HEK293 (cell line): Measurements from ENCODE around the gene NEU1.

Experiments used
- CTCF ChIA-PET: fragments of 350-600 bp; formaldehyde crosslinking; extraction: SDS; loops from one replicate; lab custom pipeline; 2021; ENCODE audit warnings: antibody characterized with exemption; lab: Yijun Ruan, JAX
- POLR2A ChIA-PET: fragments of 300-600 bp; formaldehyde crosslinking; extraction: SDS; loops from one replicate; lab custom pipeline; 2020; ENCODE audit warnings: antibody characterized with exemption, inconsistent platforms; lab: Yijun Ruan, JAX
- H3K27ac ChIP-seq: fragments of 200-500 bp; sonication (Bioruptor generic); 2 replicates; pipeline ENCODE4 v1.5.1; 2014; ENCODE audit warnings: low read depth, low read length, control low read depth, inconsistent platforms; ENCODE audit errors: extremely low read depth
- H3K36me3 ChIP-seq, 2 experiments: fragments of 200-500 bp in 1 of 2; sonication (Bioruptor generic) in 1 of 2; 1 replicate in 1 of 2; 2 replicates in 1 of 2; pipeline ENCODE4 v1.5.1; 2014 to 2017; ENCODE audit warnings: inconsistent platforms in 2 of 2, low read length in 2 of 2; ENCODE audit not compliant: control insufficient read depth in 2 of 2, insufficient read depth in 1 of 2
- H3K4me1 ChIP-seq: fragments of 200-500 bp; sonication (Bioruptor generic); 2 replicates; pipeline ENCODE4 v1.5.1; 2014; ENCODE audit warnings: mild to moderate bottlenecking, low read length, inconsistent platforms; ENCODE audit not compliant: control insufficient read depth, insufficient read depth
- H3K4me3 ChIP-seq: 2 replicates; pipeline ENCODE4 v1.5.1; 2011; ENCODE audit warnings: low read depth, mild to moderate bottlenecking, control low read depth, low read length, moderate library complexity
- H3K9me3 ChIP-seq: fragments of 200-500 bp; sonication (Bioruptor generic); 2 replicates; pipeline ENCODE4 v1.5.1; 2014; ENCODE audit warnings: low read depth, low read length, inconsistent platforms; ENCODE audit not compliant: control insufficient read depth, insufficient read depth
- BCL11A ChIP-seq: fragments of 450-650 bp; formaldehyde crosslinking; IDR thresholded peaks from 2 replicates; pipeline ENCODE4 v1.5.1; 2016; ENCODE audit warnings: low read depth, missing biosample characterization, missing genetic modification characterization
- BCL11B ChIP-seq: fragments of 450-650 bp; formaldehyde crosslinking; IDR thresholded peaks from 2 replicates; pipeline ENCODE4 v1.5.1; 2016; ENCODE audit warnings: low read depth, missing biosample characterization, missing genetic modification characterization
- GLI2 ChIP-seq: fragments of 450-650 bp; formaldehyde crosslinking; IDR thresholded peaks from 2 replicates; pipeline ENCODE4; 2017; ENCODE audit warnings: missing biosample characterization, missing genetic modification characterization, low read depth, borderline replicate concordance
- KLF10 ChIP-seq: fragments of 450-650 bp; IDR thresholded peaks from 2 replicates; pipeline ENCODE4 v1.5.1; 2018; ENCODE audit warnings: missing biosample characterization, mild to moderate bottlenecking, missing genetic modification characterization
- KLF8 ChIP-seq: fragments of 450-650 bp; formaldehyde crosslinking; IDR thresholded peaks from 2 replicates; pipeline ENCODE4 v1.5.1; 2016; ENCODE audit warnings: missing biosample characterization, missing genetic modification characterization
- MZF1 ChIP-seq: fragments of 450-650 bp; formaldehyde crosslinking; IDR thresholded peaks from 2 replicates; pipeline ENCODE4 v1.5.1; 2017; ENCODE audit warnings: missing biosample characterization, missing genetic modification characterization, borderline replicate concordance
- WT1 ChIP-seq: fragments of 450-650 bp; formaldehyde crosslinking; IDR thresholded peaks from 2 replicates; pipeline ENCODE4 v1.5.1; 2016; ENCODE audit warnings: missing biosample characterization, missing genetic modification characterization
- ZFP37 ChIP-seq: fragments of 450-650 bp; formaldehyde crosslinking; IDR thresholded peaks from 2 replicates; pipeline ENCODE4 v1.5.1; 2016; ENCODE audit warnings: missing biosample characterization, missing genetic modification characterization
- ZNF10 ChIP-seq: fragments of 450-650 bp; formaldehyde crosslinking; IDR thresholded peaks from 2 replicates; pipeline ENCODE4 v1.5.1; 2017; ENCODE audit warnings: missing biosample characterization, missing genetic modification characterization
- ZNF112 ChIP-seq: fragments of 450-650 bp; formaldehyde crosslinking; IDR thresholded peaks from 2 replicates; pipeline ENCODE4 v1.5.0; 2017; ENCODE audit warnings: missing biosample characterization, missing genetic modification characterization
- ZNF394 ChIP-seq: fragments of 450-650 bp; formaldehyde crosslinking; IDR thresholded peaks from 2 replicates; pipeline ENCODE4 v1.5.1; 2016; ENCODE audit warnings: missing biosample characterization, missing genetic modification characterization, mild to moderate bottlenecking, moderate library complexity, borderline replicate concordance
- ZNF596 ChIP-seq: fragments of 450-650 bp; IDR thresholded peaks from 2 replicates; pipeline ENCODE4 v1.5.0; 2018; ENCODE audit warnings: missing biosample characterization, mild to moderate bottlenecking, missing genetic modification characterization, moderate library complexity
- ZNF600 ChIP-seq: fragments of 450-650 bp; formaldehyde crosslinking; IDR thresholded peaks from 2 replicates; pipeline ENCODE4 v1.5.1; 2016; ENCODE audit warnings: missing biosample characterization, missing genetic modification characterization
- ZNF660 ChIP-seq: fragments of 450-650 bp; IDR thresholded peaks from 2 replicates; pipeline ENCODE4 v1.5.1; 2018; ENCODE audit warnings: missing biosample characterization, mild to moderate bottlenecking, missing genetic modification characterization
- ZNF677 ChIP-seq: fragments of 450-650 bp; IDR thresholded peaks from 2 replicates; pipeline ENCODE4 v1.5.0; 2018; ENCODE audit warnings: missing biosample characterization, mild to moderate bottlenecking, missing genetic modification characterization, moderate library complexity
- TF ChIP-seq, protein P1 (sequence below): fragments of 450-650 bp; formaldehyde crosslinking; IDR thresholded peaks from 2 replicates; pipeline ENCODE4 v1.5.1; 2016; ENCODE audit warnings: missing biosample characterization, missing genetic modification characterization
- TF ChIP-seq, protein P2 (sequence below): fragments of 450-650 bp; formaldehyde crosslinking; conservative IDR thresholded peaks from 2 replicates; pipeline ENCODE4 v1.5.1; 2016; ENCODE audit warnings: low read depth, missing biosample characterization, missing genetic modification characterization

The NEU1 gene

DNA sequence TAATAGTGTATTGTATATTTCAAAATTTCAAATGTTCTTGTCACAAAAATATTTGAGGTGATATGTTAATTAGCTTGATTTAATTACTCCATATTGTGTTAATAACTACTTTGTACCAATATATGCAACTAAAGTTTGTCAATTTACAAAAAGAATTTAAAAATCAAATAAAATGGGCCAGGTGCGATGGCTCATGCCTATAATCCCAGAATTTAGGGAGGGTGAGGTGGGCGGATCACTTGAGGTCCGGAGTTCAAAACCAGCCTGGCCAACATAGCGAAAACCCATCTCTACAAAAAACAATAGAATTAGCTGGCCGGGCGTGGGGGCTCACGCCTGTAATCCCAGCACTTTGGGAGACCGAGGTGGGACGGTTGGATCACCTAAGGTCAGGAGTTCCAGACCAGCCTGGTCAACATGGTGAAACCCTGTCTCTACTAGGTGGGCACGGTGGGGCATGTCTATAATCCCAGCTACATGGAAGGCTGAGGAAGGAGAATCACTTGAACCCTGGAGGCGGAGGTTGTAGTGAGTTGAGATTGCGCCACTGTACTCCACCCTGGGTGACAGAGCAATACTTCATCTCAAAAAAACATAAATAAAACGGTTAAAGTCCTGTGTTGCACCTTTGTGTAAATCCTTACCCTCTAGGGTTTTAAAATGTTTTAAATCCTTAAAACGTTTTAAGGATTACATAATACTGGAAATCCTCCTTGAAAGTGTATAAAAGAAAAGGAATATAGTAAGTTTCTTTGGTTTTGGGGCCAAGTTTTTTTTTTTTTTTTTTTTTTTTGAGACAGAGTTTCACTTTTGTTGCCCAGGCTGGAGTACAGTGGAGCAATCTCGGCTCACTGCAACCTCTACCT lies 31.0 kb downstream of the NEU1 start (continued):
- TF ChIP-seq, protein P1, sequence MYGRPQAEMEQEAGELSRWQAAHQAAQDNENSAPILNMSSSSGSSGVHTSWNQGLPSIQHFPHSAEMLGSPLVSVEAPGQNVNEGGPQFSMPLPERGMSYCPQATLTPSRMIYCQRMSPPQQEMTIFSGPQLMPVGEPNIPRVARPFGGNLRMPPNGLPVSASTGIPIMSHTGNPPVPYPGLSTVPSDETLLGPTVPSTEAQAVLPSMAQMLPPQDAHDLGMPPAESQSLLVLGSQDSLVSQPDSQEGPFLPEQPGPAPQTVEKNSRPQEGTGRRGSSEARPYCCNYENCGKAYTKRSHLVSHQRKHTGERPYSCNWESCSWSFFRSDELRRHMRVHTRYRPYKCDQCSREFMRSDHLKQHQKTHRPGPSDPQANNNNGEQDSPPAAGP (tag by site-specific recombination): peak; percentile 58; the same call in 1 of the 2 replicates
- no peak for TF ChIP-seq ZNF596

DNA sequence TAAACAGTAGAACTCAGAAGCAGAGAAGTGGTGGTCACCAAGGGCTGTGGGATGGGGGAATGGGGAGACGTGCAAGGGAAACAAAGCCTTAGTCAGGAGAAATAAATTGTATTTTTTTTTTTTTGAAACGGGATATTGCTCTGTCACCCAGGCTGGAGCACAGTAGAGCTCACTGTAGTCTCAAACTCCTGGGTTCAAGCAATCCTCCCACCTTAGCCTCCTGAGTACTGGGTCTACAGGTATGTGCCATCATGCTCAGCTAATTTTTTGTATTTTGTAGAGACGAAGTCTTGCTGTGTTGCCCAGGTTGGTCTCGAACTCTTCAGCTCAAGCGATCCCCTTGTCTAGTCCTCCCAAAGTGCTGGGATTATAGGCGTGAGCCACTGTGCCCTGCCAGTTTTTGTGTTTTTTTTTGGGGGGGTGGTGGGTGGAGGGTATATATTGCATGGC lies 31.7 kb downstream of the NEU1 start:
- CTCF ChIA-PET: interaction anchor here (0.6 to 4.4 kb wide), 19 partner anchors 13 to 1243 kb away, joined by 3 to 18 read pairs (median 6); partner anchors contain the start of genes C6orf47, CLIC1, EHMT2 and HLA-DPA1
- TF ChIP-seq ZFP37 (tag by site-specific recombination) (no peak), ZNF677 (tag by site-specific recombination) (no peak), KLF10 (tag by site-specific recombination) (no peak), ZNF394 (tag by site-specific recombination) (0 out of 2 replicates have a peak, but pooled peaks have one; percentile 2), WT1 (tag by site-specific recombination) (no peak), GLI2 (tag by site-specific recombination) (no peak), ZNF112 (no peak), MZF1 (peak; percentile 79), ZNF10 (tag by site-specific recombination) (no peak), KLF8 (tag by site-specific recombination) (no peak), ZNF600 (tag by site-specific recombination) (no peak), ZNF660 (tag by site-specific recombination) (no peak), BCL11B (no peak), BCL11A (no peak)
- TF ChIP-seq, protein P2, sequence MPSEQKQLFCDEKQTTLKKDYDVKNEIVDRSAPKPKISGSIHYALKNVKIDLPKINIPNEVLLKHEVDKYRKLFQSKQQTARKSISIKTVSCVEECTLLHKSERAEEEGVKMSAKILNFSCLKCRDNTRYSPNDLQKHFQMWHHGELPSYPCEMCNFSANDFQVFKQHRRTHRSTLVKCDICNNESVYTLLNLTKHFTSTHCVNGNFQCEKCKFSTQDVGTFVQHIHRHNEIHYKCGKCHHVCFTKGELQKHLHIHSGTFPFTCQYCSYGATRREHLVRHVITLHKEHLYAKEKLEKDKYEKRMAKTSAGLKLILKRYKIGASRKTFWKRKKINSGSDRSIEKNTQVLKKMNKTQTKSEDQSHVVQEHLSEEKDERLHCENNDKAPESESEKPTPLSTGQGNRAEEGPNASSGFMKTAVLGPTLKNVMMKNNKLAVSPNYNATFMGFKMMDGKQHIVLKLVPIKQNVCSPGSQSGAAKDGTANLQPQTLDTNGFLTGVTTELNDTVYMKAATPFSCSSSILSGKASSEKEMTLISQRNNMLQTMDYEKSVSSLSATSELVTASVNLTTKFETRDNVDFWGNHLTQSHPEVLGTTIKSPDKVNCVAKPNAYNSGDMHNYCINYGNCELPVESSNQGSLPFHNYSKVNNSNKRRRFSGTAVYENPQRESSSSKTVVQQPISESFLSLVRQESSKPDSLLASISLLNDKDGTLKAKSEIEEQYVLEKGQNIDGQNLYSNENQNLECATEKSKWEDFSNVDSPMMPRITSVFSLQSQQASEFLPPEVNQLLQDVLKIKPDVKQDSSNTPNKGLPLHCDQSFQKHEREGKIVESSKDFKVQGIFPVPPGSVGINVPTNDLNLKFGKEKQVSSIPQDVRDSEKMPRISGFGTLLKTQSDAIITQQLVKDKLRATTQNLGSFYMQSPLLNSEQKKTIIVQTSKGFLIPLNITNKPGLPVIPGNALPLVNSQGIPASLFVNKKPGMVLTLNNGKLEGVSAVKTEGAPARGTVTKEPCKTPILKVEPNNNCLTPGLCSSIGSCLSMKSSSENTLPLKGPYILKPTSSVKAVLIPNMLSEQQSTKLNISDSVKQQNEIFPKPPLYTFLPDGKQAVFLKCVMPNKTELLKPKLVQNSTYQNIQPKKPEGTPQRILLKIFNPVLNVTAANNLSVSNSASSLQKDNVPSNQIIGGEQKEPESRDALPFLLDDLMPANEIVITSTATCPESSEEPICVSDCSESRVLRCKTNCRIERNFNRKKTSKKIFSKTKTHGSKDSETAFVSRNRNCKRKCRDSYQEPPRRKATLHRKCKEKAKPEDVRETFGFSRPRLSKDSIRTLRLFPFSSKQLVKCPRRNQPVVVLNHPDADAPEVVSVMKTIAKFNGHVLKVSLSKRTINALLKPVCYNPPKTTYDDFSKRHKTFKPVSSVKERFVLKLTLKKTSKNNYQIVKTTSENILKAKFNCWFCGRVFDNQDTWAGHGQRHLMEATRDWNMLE (tag by site-specific recombination): no peak
- Histone ChIP-seq H3K36me3 (peaks cover 1 to 25% of the 10 kb centered on the region in 2 experiments; a peak in 2 of 3 replicates), H3K4me1 (no peaks in the 10 kb centered on the region), H3K4me3 (peak overlapping the region; percentile 64), H3K9me3 (no peaks in the 10 kb centered on the region), H3K27ac (peak overlapping the region; percentile 32; the same call in 1 of the 2 replicates)
- POLR2A ChIA-PET: interaction anchor here (0.6 to 8.1 kb wide), 20 partner anchors 12 to 297 kb away, joined by 3 to 93 read pairs (median 7); partner anchors contain the start of genes ATF6B, BAG6, CLIC1 and DDX39B
